MM.1S (cell line): ENCODE results near the gene VAPA.
"Not testable (repeated sequence)": the region's sequence is repeated elsewhere in the genome, so short reads cannot be mapped to it uniquely, and the experiment has no call there.

Experiments
- DNase-seq: peaks from one replicate; pipeline ENCODE4 v3.0.0-alpha.2; 2015
- H2AFZ ChIP-seq: fragments of 300-600 bp; sonication (generic); 2 replicates; pipeline ENCODE4 v1.6.0; 2016; ENCODE audit warnings: antibody characterized with exemption, low read length
- H3F3A ChIP-seq: fragments of 300-600 bp; sonication (generic); 2 replicates; pipeline ENCODE4 v1.6.1; 2016; ENCODE audit warnings: mild to moderate bottlenecking, antibody characterized with exemption, low read length, moderate library complexity, mixed read lengths; ENCODE audit not compliant: insufficient read depth
- H3K27ac ChIP-seq: fragments of 300-600 bp; sonication (generic); 2 replicates; pipeline ENCODE4 v1.5.1; 2016; ENCODE audit warnings: mild to moderate bottlenecking, low read length
- H3K27me3 ChIP-seq: fragments of 300-600 bp; sonication (generic); replicated peaks from 2 replicates; pipeline ENCODE4 v1.6.0; 2016; ENCODE audit warnings: low read length; ENCODE audit not compliant: insufficient read depth
- H3K36me3 ChIP-seq: fragments of 300-600 bp; sonication (generic); replicated peaks from 2 replicates; pipeline ENCODE4 v1.6.1; 2016; ENCODE audit warnings: mild to moderate bottlenecking, low read length, mixed read lengths; ENCODE audit not compliant: insufficient read depth
- H3K4me1 ChIP-seq: fragments of 300-600 bp; sonication (generic); 2 replicates; pipeline ENCODE4 v1.6.1; 2016; ENCODE audit warnings: low read length, mixed read lengths
- H3K4me2 ChIP-seq: fragments of 300-600 bp; sonication (generic); 2 replicates; pipeline ENCODE4 v1.6.0; 2016; ENCODE audit warnings: low read depth, low read length
- H3K4me3 ChIP-seq: fragments of 300-600 bp; sonication (generic); 2 replicates; pipeline ENCODE4 v1.5.1; 2016; ENCODE audit warnings: low read length, mixed read lengths
- H3K79me2 ChIP-seq: fragments of 300-600 bp; sonication (generic); 2 replicates; pipeline ENCODE4 v1.6.1; 2016; ENCODE audit warnings: mixed run types, low read length, mixed read lengths
- H3K9ac ChIP-seq: fragments of 300-600 bp; sonication (generic); 2 replicates; pipeline ENCODE4 v1.6.1; 2016; ENCODE audit warnings: low read length, mixed read lengths
- H3K9me2 ChIP-seq: fragments of 300-600 bp; sonication (generic); replicated peaks from 2 replicates; pipeline ENCODE4 v1.6.1; 2016; ENCODE audit warnings: mild to moderate bottlenecking, low read length, mixed read lengths; ENCODE audit not compliant: insufficient read depth
- H3K9me3 ChIP-seq: fragments of 300-600 bp; sonication (generic); replicated peaks from 2 replicates; pipeline ENCODE4 v1.6.1; 2016; ENCODE audit warnings: mild to moderate bottlenecking, low read length, mixed read lengths; ENCODE audit not compliant: insufficient read depth
- H4K20me1 ChIP-seq: fragments of 300-600 bp; sonication (generic); 2 replicates; pipeline ENCODE4 v1.6.1; 2016; ENCODE audit warnings: mild to moderate bottlenecking, low read length, moderate library complexity, mixed read lengths; ENCODE audit not compliant: insufficient read depth
- EZH2 ChIP-seq: fragments of 300-600 bp; sonication (generic); optimal IDR thresholded peaks from 2 replicates; pipeline ENCODE3; 2017; ENCODE audit warnings: low read depth, mild to moderate bottlenecking, antibody characterized with exemption, low read length, mixed read lengths
- EZH2phosphoT487 ChIP-seq: fragments of 300-600 bp; sonication (generic); IDR thresholded peaks from 2 replicates; pipeline ENCODE4 v1.6.1; 2018; ENCODE audit warnings: antibody characterized with exemption, low read length
- TF ChIP-seq, protein P1 (sequence below): fragments of 300-600 bp; sonication (generic); IDR thresholded peaks from 2 replicates; pipeline ENCODE4 v1.5.1; 2016; ENCODE audit warnings: antibody characterized with exemption, low read length, mixed read lengths

Gene VAPA

DNA sequence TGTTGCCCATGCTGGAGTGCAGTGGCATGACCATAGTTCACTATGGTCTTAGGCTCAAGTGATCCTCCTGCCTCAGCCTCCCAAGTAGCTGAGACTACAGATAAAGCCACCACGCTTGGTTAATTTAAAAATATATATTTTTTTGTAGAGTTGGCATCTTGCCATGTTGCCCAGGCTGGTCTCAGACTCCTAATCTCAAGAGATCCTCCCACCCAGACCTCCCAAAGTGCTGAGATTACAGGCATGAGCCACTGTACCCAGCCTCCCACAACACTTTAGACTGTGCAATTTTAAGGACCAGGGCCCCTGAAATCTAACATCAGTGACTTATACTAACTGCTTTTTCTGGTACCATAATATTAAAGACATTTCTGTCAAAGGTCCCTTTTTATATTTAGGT lies 22.9 kb upstream of the VAPA start:
- no peaks in the 10 kb centered on the region for H3K36me3 ChIP-seq
- no peaks in the 10 kb centered on the region for H3K9me3 ChIP-seq
- no peak overlapping the region for H3K4me2 ChIP-seq
- H3K79me2 ChIP-seq = no peaks in the 10 kb centered on the region
- H3K4me1 ChIP-seq = no peaks in the 10 kb centered on the region
- no peak overlapping the region for H3K9ac ChIP-seq
- no peak overlapping the region for H2AFZ ChIP-seq
- H3K9me2 ChIP-seq = no peaks in the 10 kb centered on the region
- no peaks in the 10 kb centered on the region for H4K20me1 ChIP-seq
- H3K4me3 ChIP-seq = no peak overlapping the region
- no peaks in the 10 kb centered on the region for H3F3A ChIP-seq
- DNase-seq = no peak
- H3K27me3 ChIP-seq = no peaks in the 10 kb centered on the region
- no peak for TF ChIP-seq EZH2
- no peak for TF ChIP-seq EZH2phosphoT487
- TF ChIP-seq, protein P1, sequence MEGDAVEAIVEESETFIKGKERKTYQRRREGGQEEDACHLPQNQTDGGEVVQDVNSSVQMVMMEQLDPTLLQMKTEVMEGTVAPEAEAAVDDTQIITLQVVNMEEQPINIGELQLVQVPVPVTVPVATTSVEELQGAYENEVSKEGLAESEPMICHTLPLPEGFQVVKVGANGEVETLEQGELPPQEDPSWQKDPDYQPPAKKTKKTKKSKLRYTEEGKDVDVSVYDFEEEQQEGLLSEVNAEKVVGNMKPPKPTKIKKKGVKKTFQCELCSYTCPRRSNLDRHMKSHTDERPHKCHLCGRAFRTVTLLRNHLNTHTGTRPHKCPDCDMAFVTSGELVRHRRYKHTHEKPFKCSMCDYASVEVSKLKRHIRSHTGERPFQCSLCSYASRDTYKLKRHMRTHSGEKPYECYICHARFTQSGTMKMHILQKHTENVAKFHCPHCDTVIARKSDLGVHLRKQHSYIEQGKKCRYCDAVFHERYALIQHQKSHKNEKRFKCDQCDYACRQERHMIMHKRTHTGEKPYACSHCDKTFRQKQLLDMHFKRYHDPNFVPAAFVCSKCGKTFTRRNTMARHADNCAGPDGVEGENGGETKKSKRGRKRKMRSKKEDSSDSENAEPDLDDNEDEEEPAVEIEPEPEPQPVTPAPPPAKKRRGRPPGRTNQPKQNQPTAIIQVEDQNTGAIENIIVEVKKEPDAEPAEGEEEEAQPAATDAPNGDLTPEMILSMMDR = no peak
- no peak overlapping the region for H3K27ac ChIP-seq

- DNase-seq, H3K4me3 ChIP-seq, H3K79me2 ChIP-seq, H3K36me3 ChIP-seq, H3K4me2 ChIP-seq, H4K20me1 ChIP-seq, H3F3A ChIP-seq, H3K27ac ChIP-seq, H3K9me2 ChIP-seq, H3K9ac ChIP-seq, H3K4me1 ChIP-seq, H3K9me3 ChIP-seq, H3K27me3 ChIP-seq, H2AFZ ChIP-seq: not testable (repeated sequence)
Measured at GRCh38 chr18:9891515-9891914, 22.3 kb upstream of the VAPA start.

- no peaks in the 10 kb centered on the region for H3K36me3 ChIP-seq
- no peaks in the 10 kb centered on the region for H3K79me2 ChIP-seq
- H3K27ac ChIP-seq = no peak overlapping the region
- H3F3A ChIP-seq = no peaks in the 10 kb centered on the region
- no peaks in the 10 kb centered on the region for H3K27me3 ChIP-seq
- no peaks in the 10 kb centered on the region for H3K9me2 ChIP-seq
- no peaks in the 10 kb centered on the region for H3K4me1 ChIP-seq
- DNase-seq = no peak
- no peak overlapping the region for H3K4me2 ChIP-seq
- H4K20me1 ChIP-seq = no peaks in the 10 kb centered on the region
- H2AFZ ChIP-seq = 0 out of 2 replicates have a peak overlapping the region, but pooled peaks have one; percentile 35
- no peaks in the 10 kb centered on the region for H3K9me3 ChIP-seq
- TF ChIP-seq, protein P1 = no peak
- TF ChIP-seq EZH2 = no peak
- TF ChIP-seq EZH2phosphoT487 = no peak
- H3K9ac ChIP-seq = no peak overlapping the region
- H3K4me3 ChIP-seq = no peak overlapping the region
Measured at GRCh38 chr18:9894454-9895068, 19.3 kb upstream of the VAPA start.

DNA sequence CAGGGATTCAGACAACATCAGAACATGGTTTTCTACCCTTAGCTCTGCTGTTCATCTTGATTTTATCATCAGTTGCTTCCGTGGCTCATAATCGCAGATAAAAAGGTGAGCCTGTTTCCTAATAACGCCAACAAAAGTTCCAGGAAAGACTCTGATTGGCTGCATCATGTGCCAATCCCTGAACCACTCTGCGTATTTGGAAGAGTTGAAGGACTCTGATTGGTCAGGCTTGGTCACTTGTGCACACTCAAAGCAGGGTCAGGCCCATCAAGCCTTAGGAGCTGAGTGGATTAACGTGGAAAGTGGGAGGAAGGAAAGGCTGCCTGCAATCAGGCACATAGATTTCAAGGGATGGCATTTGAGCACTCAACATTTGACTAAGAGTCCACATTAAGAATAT lies 16.7 kb upstream of the VAPA start:
- no peaks in the 10 kb centered on the region for H3K4me1 ChIP-seq
- H3K9ac ChIP-seq = no peak overlapping the region
- TF ChIP-seq, protein P1 = no peak
- no peak for TF ChIP-seq EZH2phosphoT487
- no peak for TF ChIP-seq EZH2
- no peaks in the 10 kb centered on the region for H3K36me3 ChIP-seq
- no peak overlapping the region for H2AFZ ChIP-seq
- no peaks in the 10 kb centered on the region for H3K79me2 ChIP-seq
- H3F3A ChIP-seq = no peaks in the 10 kb centered on the region
- H3K9me2 ChIP-seq = no peaks in the 10 kb centered on the region
- H3K4me3 ChIP-seq = no peak overlapping the region
- no peak overlapping the region for H3K4me2 ChIP-seq
- no peaks in the 10 kb centered on the region for H4K20me1 ChIP-seq
- no peaks in the 10 kb centered on the region for H3K27me3 ChIP-seq
- H3K9me3 ChIP-seq = no peaks in the 10 kb centered on the region
- no peak overlapping the region for H3K27ac ChIP-seq
- DNase-seq = no peak

DNA sequence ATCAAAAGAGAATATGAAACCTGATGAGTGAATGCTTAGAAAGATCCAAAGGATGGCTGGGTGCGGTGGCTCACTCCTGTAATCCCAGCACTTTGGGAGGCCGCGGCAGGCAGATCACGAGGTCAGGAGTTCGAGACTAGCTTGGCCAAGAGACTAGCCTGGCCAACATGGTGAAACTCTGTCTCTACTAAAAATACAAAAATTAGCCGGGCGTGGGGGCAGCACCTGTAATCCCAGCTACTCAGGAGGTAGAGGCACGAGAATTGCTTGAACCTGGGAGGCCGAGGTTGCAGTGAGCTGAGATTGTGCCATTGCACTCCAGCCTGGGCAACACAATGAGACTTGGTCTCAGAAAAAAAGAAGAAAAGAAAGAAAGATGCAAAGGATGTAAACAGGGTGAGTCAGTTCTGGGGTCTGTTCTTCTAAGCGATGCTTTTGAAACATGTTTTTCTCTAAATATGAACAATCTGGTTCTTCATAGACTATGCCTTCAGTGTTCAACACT lies 16.0 kb upstream of the VAPA start:
- H2AFZ ChIP-seq, H3F3A ChIP-seq, H3K27ac ChIP-seq, H3K27me3 ChIP-seq, H4K20me1 ChIP-seq, H3K9me3 ChIP-seq, H3K36me3 ChIP-seq, H3K4me2 ChIP-seq, H3K79me2 ChIP-seq, H3K4me1 ChIP-seq, H3K4me3 ChIP-seq, DNase-seq, H3K9ac ChIP-seq, H3K9me2 ChIP-seq: not testable (repeated sequence)
